ENCODE measurements around the gene HMOX2. TPM values are rescaled to one million over a fixed set of nuclear protein-coding genes. Genes with fewer than 3 reads are reported as not detected.

The HMOX2 gene
- total RNA-seq, 2 experiments from 2014 or later: 84.4 to 88.4 TPM

GRCh38 chr16:4537376-4538343, 61.5 kb downstream of the HMOX2 start:
- peak overlapping the region; percentile 21 for H3K27ac Mint-ChIP-seq

GRCh38 chr16:4538350-4539235, 62.4 kb downstream of the HMOX2 start, which contains the start of gene CDIP1:
CDIP1 (minus strand) TSS chr16:4538773; CDS start chr16:4514130, 24,643 bp downstream.
- DNase-seq: peak; percentile 94
- H3K27ac Mint-ChIP-seq: peak within 1 kb of the TSS; percentile 69
- H3K9me3 Mint-ChIP-seq: peaks cover 12% of the 10 kb centered on the region
- H3K4me3 Mint-ChIP-seq: peak within 1 kb of the TSS; percentile 80
- peaks cover 23% of the 10 kb centered on the region for H3K36me3 Mint-ChIP-seq
- H3K4me1 Mint-ChIP-seq: peaks cover 43% of the 10 kb centered on the region
- H3K27me3 Mint-ChIP-seq: no peaks in the 10 kb centered on the region

More at GRCh38 chr16:4537376-4538343, 61.5 kb downstream of the HMOX2 start:
- Mint-ChIP-seq H3K4me1 (peaks cover 43% of the 10 kb centered on the region), H3K4me3 (peak overlapping the region; percentile 80), H3K27me3 (no peaks in the 10 kb centered on the region), H3K9me3 (peaks cover 12% of the 10 kb centered on the region), H3K36me3 (peaks cover 23% of the 10 kb centered on the region)
- peak; percentile 25 for DNase-seq

DNA sequence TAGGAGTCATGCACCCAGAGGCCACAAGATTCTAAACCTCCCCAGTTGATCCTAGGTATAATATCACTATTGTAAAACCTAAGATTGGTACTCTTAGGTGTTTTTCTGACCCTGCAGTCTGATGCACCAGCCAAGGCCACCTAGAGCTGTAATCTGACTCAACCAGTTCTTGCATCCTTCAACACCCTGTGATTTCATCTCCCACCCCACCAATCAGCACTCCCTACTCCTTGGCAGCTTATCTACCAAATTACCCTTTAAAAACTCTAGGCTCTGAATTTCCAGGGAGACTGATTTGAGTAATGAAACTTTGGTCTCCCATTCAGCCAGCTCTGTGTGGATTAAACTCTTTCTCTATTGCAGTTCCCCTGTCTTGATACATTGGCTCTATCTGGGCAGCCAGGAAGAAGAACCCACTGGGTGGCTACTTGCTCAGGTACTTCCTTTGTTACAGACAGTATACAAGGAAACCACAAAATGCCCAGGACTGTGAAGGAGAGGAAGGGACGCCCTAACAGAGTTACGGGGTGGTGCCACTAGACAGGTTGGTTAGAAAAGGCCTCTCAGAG, 63.6 kb downstream of the HMOX2 start:
- H3K9me3 Mint-ChIP-seq: peaks cover 12% of the 10 kb centered on the region
- H3K36me3 Mint-ChIP-seq: peaks cover 21% of the 10 kb centered on the region
- no peak for DNase-seq
- H3K27ac Mint-ChIP-seq: no peak overlapping the region
- no peak overlapping the region for H3K4me3 Mint-ChIP-seq
- no peaks in the 10 kb centered on the region for H3K27me3 Mint-ChIP-seq
- peaks cover 35% of the 10 kb centered on the region for H3K4me1 Mint-ChIP-seq

GRCh38 chr16:4544473-4544872, 68.3 kb downstream of the HMOX2 start:
- Mint-ChIP-seq H3K4me1 (peaks cover 4% of the 10 kb centered on the region), H3K9me3 (peaks cover 6% of the 10 kb centered on the region), H3K27ac (no peak overlapping the region), H3K36me3 (peaks cover 6% of the 10 kb centered on the region), H3K27me3 (no peaks in the 10 kb centered on the region), H3K4me3 (no peak overlapping the region)
- no peak for DNase-seq

DNA sequence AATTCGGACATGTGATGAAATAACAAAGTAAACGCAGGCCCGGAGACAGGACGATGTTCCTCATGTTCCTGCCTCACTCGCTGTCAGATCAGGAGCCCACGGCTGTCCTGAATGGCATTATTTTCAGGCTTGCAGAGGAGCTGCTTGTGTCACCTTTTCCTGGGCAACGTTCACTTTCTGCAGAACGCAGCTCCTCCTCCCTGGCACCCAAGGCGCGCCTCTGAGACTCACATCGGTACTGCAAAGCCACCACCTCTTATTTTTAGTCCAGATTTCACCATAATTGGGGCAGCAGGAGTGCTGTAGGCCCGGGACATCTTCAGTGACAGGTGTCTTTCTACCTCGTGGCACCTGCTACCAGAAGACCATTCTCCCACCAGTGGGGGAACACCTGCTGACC, 71.9 kb downstream of the HMOX2 start:
- no peak for DNase-seq
- peaks cover 2% of the 10 kb centered on the region for H3K4me1 Mint-ChIP-seq
- H3K27me3 Mint-ChIP-seq: no peaks in the 10 kb centered on the region
- H3K4me3 Mint-ChIP-seq: no peak overlapping the region
- no peak overlapping the region for H3K27ac Mint-ChIP-seq
- no peaks in the 10 kb centered on the region for H3K36me3 Mint-ChIP-seq
- H3K9me3 Mint-ChIP-seq: no peaks in the 10 kb centered on the region

DNA sequence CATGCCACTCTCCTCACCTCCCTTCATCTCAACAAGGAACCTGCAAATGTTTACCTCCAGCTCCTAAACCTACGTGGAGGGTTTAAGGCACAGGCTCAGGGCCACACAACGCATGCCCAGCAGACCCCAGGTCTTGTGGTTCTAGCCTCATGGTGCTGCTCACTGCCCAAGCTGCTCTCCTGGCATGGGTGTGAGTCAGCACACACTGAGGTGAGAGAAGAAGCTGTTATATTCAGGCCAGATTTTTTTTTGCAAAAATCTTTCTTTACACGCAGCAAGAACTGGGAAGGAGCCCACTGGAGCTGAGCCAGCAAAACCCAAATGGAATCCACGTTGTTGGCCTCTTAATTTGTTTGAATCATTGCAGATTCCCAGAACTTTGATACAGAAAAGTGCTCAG, 74.4 kb downstream of the HMOX2 start:
- Mint-ChIP-seq H3K27ac (no peak overlapping the region), H3K27me3 (no peaks in the 10 kb centered on the region), H3K36me3 (no peaks in the 10 kb centered on the region)

DNA sequence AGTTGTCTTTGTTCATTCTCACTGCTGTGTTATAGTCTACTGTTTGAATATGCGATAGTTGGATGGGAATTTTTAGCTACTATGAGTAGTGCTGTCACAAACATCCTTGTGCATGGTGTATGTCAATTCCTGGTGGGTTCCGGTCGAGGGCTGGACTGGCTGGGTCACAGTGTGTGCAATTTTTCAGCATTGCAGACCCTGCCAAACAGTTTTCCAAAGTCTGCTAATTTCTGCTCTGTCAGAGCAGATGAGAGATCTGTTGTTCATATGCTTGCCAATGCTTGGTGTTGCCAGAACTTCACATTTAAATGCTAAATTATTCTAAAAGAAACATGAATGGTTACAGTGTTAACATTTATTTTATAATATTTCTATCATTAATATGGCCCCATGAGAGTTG, 76.3 kb downstream of the HMOX2 start:
- DNase-seq: no peak
- Mint-ChIP-seq H3K4me3 (no peak overlapping the region), H3K4me1 (peaks cover 2% of the 10 kb centered on the region), H3K36me3 (no peaks in the 10 kb centered on the region), H3K27ac (no peak overlapping the region), H3K27me3 (no peaks in the 10 kb centered on the region), H3K9me3 (no peaks in the 10 kb centered on the region)

More for the DNA sequence above, 74.4 kb downstream of the HMOX2 start:
- peaks cover 2% of the 10 kb centered on the region for H3K4me1 Mint-ChIP-seq
- DNase-seq: no peak
- H3K9me3 Mint-ChIP-seq: no peaks in the 10 kb centered on the region
- no peak overlapping the region for H3K4me3 Mint-ChIP-seq

DNA sequence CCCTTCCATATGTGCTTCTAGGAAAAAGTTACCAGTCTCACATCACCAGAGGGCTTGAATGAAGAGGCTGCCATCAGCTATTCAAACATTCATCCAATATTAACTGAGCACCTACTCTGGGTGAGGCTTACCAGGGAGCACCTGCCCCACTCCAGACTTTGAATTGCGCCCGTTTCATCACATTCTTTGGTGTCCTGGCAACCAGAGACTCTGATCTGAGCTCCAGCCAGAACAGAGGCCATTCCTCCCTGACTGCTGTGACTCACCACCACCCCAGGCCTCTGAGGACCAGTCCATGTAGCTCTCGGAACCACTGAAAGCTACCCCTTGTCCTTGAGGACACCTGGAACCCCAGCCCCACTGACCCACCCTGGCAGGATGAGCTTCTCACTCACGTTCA, 79.9 kb downstream of the HMOX2 start, which contains the start of gene C16orf96:
Gene C16orf96, plus strand, starts transcription at position 229 of the 400 bp plus-strand sequence. Its CDS starts 150 bp downstream, at position 379.
- Mint-ChIP-seq H3K27me3 (no peaks in the 10 kb centered on the region), H3K36me3 (no peaks in the 10 kb centered on the region)

GRCh38 chr16:4556580-4556979, 80.4 kb downstream of the HMOX2 start:
- no peaks in the 10 kb centered on the region for H3K27me3 Mint-ChIP-seq
- DNase-seq: no peak
- no peak overlapping the region for H3K27ac Mint-ChIP-seq
- H3K4me3 Mint-ChIP-seq: no peak overlapping the region
- H3K36me3 Mint-ChIP-seq: no peaks in the 10 kb centered on the region
- H3K4me1 Mint-ChIP-seq: no peaks in the 10 kb centered on the region
- no peaks in the 10 kb centered on the region for H3K9me3 Mint-ChIP-seq

More for the DNA sequence above, 79.9 kb downstream of the HMOX2 start, which contains the start of gene C16orf96:
- H3K27ac Mint-ChIP-seq: no peak within 1 kb of the TSS
- DNase-seq: no peak
- H3K9me3 Mint-ChIP-seq: no peaks in the 10 kb centered on the region
- H3K4me1 Mint-ChIP-seq: no peaks in the 10 kb centered on the region
- no peak within 1 kb of the TSS for H3K4me3 Mint-ChIP-seq

- no peak for DNase-seq
- no peaks in the 10 kb centered on the region for H3K36me3 Mint-ChIP-seq
- no peaks in the 10 kb centered on the region for H3K27me3 Mint-ChIP-seq
- no peak overlapping the region for H3K4me3 Mint-ChIP-seq
- H3K9me3 Mint-ChIP-seq: no peaks in the 10 kb centered on the region
- H3K27ac Mint-ChIP-seq: no peak overlapping the region
- H3K4me1 Mint-ChIP-seq: no peaks in the 10 kb centered on the region
These were observed 81.8 kb downstream of the HMOX2 start for GRCh38 chr16:4557973-4558372.

Other genes with a start within 250 kb of the HMOX2 start
- gene SRL, start 234.3 kb upstream of the HMOX2 start, total RNA-seq: not detected
- 10 to 100 TPM; 44.2 to 44.9 TPM for gene TFAP4, start 203.4 kb upstream of the HMOX2 start, total RNA-seq
- gene GLIS2, start 160.3 kb upstream of the HMOX2 start, total RNA-seq: under 1 TPM; 0.08 to 0.16 TPM
- 10 to 100 TPM; 73.0 to 73.9 TPM for gene PAM16, start 125.1 kb upstream of the HMOX2 start, total RNA-seq
- gene VASN, start 104.5 kb upstream of the HMOX2 start, total RNA-seq: under 1 TPM in 1 of 2 experiments, not detected in 1; 0.08 TPM
- gene CORO7, start 59.8 kb upstream of the HMOX2 start, total RNA-seq: 10 to 100 TPM; 66.2 to 73.1 TPM
- gene DNAJA3, start 50.5 kb upstream of the HMOX2 start, total RNA-seq: 100 to 1,000 TPM; 103 to 107 TPM
- gene NMRAL1, start 1.8 kb upstream of the HMOX2 start, total RNA-seq: 10 to 100 TPM; 62.5 to 64.4 TPM
- 10 to 100 TPM; 33.0 to 33.3 TPM for gene CDIP1, start 62.4 kb downstream of the HMOX2 start, total RNA-seq
- gene C16orf96, start 79.9 kb downstream of the HMOX2 start, total RNA-seq: under 1 TPM; 0.08 to 0.20 TPM
- gene UBALD1, start 138.5 kb downstream of the HMOX2 start, total RNA-seq: 10 to 100 TPM; 21.3 to 25.4 TPM
- 10 to 100 TPM; 63.7 to 64.3 TPM for gene MGRN1, start 148.4 kb downstream of the HMOX2 start, total RNA-seq
- gene NUDT16L1, start 217.2 kb downstream of the HMOX2 start, total RNA-seq: 10 to 100 TPM; 26.5 to 29.1 TPM